Measurements from ENCODE around the gene SEMA6A. TPM values are rescaled to one million over a fixed set of nuclear protein-coding genes. Genes with fewer than 3 reads are reported as not detected.

The SEMA6A gene
- total RNA-seq, 1 experiment from 2014 or later, result 18.3 TPM

GRCh38 chr5:116484645-116485044 lies 90.0 kb downstream of the SEMA6A start:
- Mint-ChIP-seq H3K4me1 (ENCODE audit: low read depth, unreplicated experiment) (no peaks in the 10 kb centered on the region), H3K36me3 (ENCODE audit: insufficient read depth, unreplicated experiment) (peaks cover 27% of the 10 kb centered on the region), H3K4me3 (ENCODE audit: unreplicated experiment) (no peak overlapping the region), H3K9me3 (ENCODE audit: unreplicated experiment) (no peaks in the 10 kb centered on the region), H3K27ac (ENCODE audit: unreplicated experiment) (no peak overlapping the region), H3K27me3 (ENCODE audit: insufficient read depth, unreplicated experiment) (no peaks in the 10 kb centered on the region)
- Histone ChIP-seq H3K27me3 (replicated peaks; ENCODE audit: control insufficient read depth, insufficient read depth, low read length) (no peaks in the 10 kb centered on the region), H3K9me3 (no peaks in the 10 kb centered on the region), H3K4me1 (no peaks in the 10 kb centered on the region), H3K4me3 (ENCODE audit: low read depth, low read length) (no peak overlapping the region), H3K36me3 (ENCODE audit: control insufficient read depth, insufficient read depth, low read length) (peaks cover 3% of the 10 kb centered on the region)
- no peak for DNase-seq
- no peak for TF ChIP-seq CTCF (IDR thresholded peaks at IDR 0.05; ENCODE audit: insufficient read depth in 1 of 2, low read depth in 1 of 2, low read length in 1 of 2, severe bottlenecking in 1 of 2, unreplicated experiment in 1 of 2)
- intact Hi-C loops (cut with micrococcal nuclease; ENCODE audit: unreplicated experiment), result no loop called here
- CTCF ChIA-PET, result no interaction called here
- no TSS peak for BruUV-seq (replicated peaks)
- POLR2A ChIA-PET, result no interaction called here

GRCh38 chr5:116482394-116482793 lies 92.2 kb downstream of the SEMA6A start:
- H3K27me3 ChIP-seq (replicated peaks; ENCODE audit: control insufficient read depth, insufficient read depth, low read length), result no peaks in the 10 kb centered on the region
- H3K4me3 ChIP-seq (ENCODE audit: low read depth, low read length), result no peak overlapping the region
- CTCF ChIA-PET, result no interaction called here
- no peak for TF ChIP-seq CTCF (IDR thresholded peaks at IDR 0.05; ENCODE audit: insufficient read depth in 1 of 2, low read depth in 1 of 2, low read length in 1 of 2, severe bottlenecking in 1 of 2, unreplicated experiment in 1 of 2)
- no TSS peak for BruUV-seq (replicated peaks)
- POLR2A ChIA-PET, result no interaction called here
- H3K4me1 ChIP-seq, result no peaks in the 10 kb centered on the region
- Mint-ChIP-seq H3K4me1 (ENCODE audit: low read depth, unreplicated experiment) (no peaks in the 10 kb centered on the region), H3K27ac (ENCODE audit: unreplicated experiment) (no peak overlapping the region), H3K9me3 (ENCODE audit: unreplicated experiment) (peaks cover 11% of the 10 kb centered on the region), H3K27me3 (ENCODE audit: insufficient read depth, unreplicated experiment) (no peaks in the 10 kb centered on the region), H3K4me3 (ENCODE audit: unreplicated experiment) (no peak overlapping the region), H3K36me3 (ENCODE audit: insufficient read depth, unreplicated experiment) (peaks cover 24% of the 10 kb centered on the region)
- DNase-seq, result no peak
- H3K9me3 ChIP-seq, result no peaks in the 10 kb centered on the region
- H3K36me3 ChIP-seq (ENCODE audit: control insufficient read depth, insufficient read depth, low read length), result peaks cover 6% of the 10 kb centered on the region
- intact Hi-C loops (cut with micrococcal nuclease; ENCODE audit: unreplicated experiment), result no loop called here

- POLR2A ChIA-PET, result no interaction called here
- Mint-ChIP-seq H3K36me3 (ENCODE audit: insufficient read depth, unreplicated experiment) (peaks cover 20% of the 10 kb centered on the region), H3K27me3 (ENCODE audit: insufficient read depth, unreplicated experiment) (no peaks in the 10 kb centered on the region), H3K27ac (ENCODE audit: unreplicated experiment) (no peak overlapping the region), H3K4me3 (ENCODE audit: unreplicated experiment) (no peak overlapping the region), H3K4me1 (ENCODE audit: low read depth, unreplicated experiment) (no peaks in the 10 kb centered on the region), H3K9me3 (ENCODE audit: unreplicated experiment) (peaks cover 11% of the 10 kb centered on the region)
- no TSS peak for BruUV-seq (replicated peaks)
- CTCF ChIA-PET, result no interaction called here
- intact Hi-C loops (cut with micrococcal nuclease; ENCODE audit: unreplicated experiment), result no loop called here
- Histone ChIP-seq H3K4me3 (ENCODE audit: low read depth, low read length) (no peak overlapping the region), H3K36me3 (ENCODE audit: control insufficient read depth, insufficient read depth, low read length) (peaks cover 6% of the 10 kb centered on the region), H3K4me1 (no peaks in the 10 kb centered on the region), H3K9me3 (no peaks in the 10 kb centered on the region), H3K27me3 (replicated peaks; ENCODE audit: control insufficient read depth, insufficient read depth, low read length) (no peaks in the 10 kb centered on the region)
- no peak for TF ChIP-seq CTCF (IDR thresholded peaks at IDR 0.05; ENCODE audit: insufficient read depth in 1 of 2, low read depth in 1 of 2, low read length in 1 of 2, severe bottlenecking in 1 of 2, unreplicated experiment in 1 of 2)
- DNase-seq, result no peak
Measured at GRCh38 chr5:116480894-116481510, 93.6 kb downstream of the SEMA6A start.
